ENCODE measurements around the gene TMEM215. TPM values are rescaled to one million over a fixed set of nuclear protein-coding genes. Genes with fewer than 3 reads are reported as not detected.

TMEM215 gene
- total RNA-seq, 1 experiment from 2014 or later, result 0.28 TPM

- H2BK20ac ChIP-seq (ENCODE audit: low read depth, low read length, poor library complexity, severe bottlenecking), result no peak overlapping the region
Measured at GRCh38 chr9:32801530-32801929, 18.2 kb downstream of the TMEM215 start.

More at GRCh38 chr9:32801530-32801929, 18.2 kb downstream of the TMEM215 start:
- Mint-ChIP-seq H3K9me3 (peaks cover 20 to 61% of the 10 kb centered on the region in 2 experiments), H3K4me3 (no peak overlapping the region), H3K27ac (no peak overlapping the region), H3K36me3 (ENCODE audit: insufficient read depth in 1 of 3, low read depth in 3 of 3) (peaks cover 2 to 4% (median 4%) of the 10 kb centered on the region in 3 experiments; a peak in 6 of 7 replicates), H3K4me1 (no peaks in the 10 kb centered on the region), H3K27me3 (ENCODE audit: low read depth) (peaks cover 10% of the 10 kb centered on the region)
- no peaks in the 10 kb centered on the region for H3K79me1 ChIP-seq (ENCODE audit: insufficient read depth, low read depth, low read length, poor library complexity, severe bottlenecking)
- peaks cover 8% of the 10 kb centered on the region for H3K9me3 ChIP-seq (ENCODE audit: control insufficient read depth, low read depth, low read length)
- H2BK15ac ChIP-seq (ENCODE audit: low read depth, low read length), result no peak overlapping the region
- no peak overlapping the region for H3K14ac ChIP-seq (ENCODE audit: insufficient read depth, low read length)
- no peak overlapping the region for H4K91ac ChIP-seq (ENCODE audit: insufficient read length, low read depth, low read length)
- DNase-seq, result no peak
- H3K23ac ChIP-seq (ENCODE audit: insufficient read length, low read depth, low read length), result no peak overlapping the region
- H3K4ac ChIP-seq (ENCODE audit: low read depth, low read length), result no peak overlapping the region
- no peak overlapping the region for H4K5ac ChIP-seq (ENCODE audit: insufficient read length, low read depth, low read length)
- H3K27ac ChIP-seq (ENCODE audit: insufficient read length, low read depth, low read length), result no peak overlapping the region
- H3K56ac ChIP-seq (ENCODE audit: insufficient read length, low read depth, low read length), result no peak overlapping the region
- H3K9ac ChIP-seq (ENCODE audit: extremely low read depth, insufficient read length, low read length), result no peak overlapping the region
- no peaks in the 10 kb centered on the region for H4K20me1 ChIP-seq (ENCODE audit: control insufficient read depth, insufficient read depth, insufficient read length)
- no peaks in the 10 kb centered on the region for H3K79me2 ChIP-seq (ENCODE audit: insufficient read depth, low read length)
- H2BK12ac ChIP-seq (ENCODE audit: insufficient read length, low read depth, low read length), result no peak overlapping the region
- H3K4me2 ChIP-seq (ENCODE audit: insufficient read depth, insufficient read length, low read length), result no peak overlapping the region
- no peaks in the 10 kb centered on the region for H3K27me3 ChIP-seq (ENCODE audit: insufficient read depth, low read length)
- TF ChIP-seq, protein P1, sequence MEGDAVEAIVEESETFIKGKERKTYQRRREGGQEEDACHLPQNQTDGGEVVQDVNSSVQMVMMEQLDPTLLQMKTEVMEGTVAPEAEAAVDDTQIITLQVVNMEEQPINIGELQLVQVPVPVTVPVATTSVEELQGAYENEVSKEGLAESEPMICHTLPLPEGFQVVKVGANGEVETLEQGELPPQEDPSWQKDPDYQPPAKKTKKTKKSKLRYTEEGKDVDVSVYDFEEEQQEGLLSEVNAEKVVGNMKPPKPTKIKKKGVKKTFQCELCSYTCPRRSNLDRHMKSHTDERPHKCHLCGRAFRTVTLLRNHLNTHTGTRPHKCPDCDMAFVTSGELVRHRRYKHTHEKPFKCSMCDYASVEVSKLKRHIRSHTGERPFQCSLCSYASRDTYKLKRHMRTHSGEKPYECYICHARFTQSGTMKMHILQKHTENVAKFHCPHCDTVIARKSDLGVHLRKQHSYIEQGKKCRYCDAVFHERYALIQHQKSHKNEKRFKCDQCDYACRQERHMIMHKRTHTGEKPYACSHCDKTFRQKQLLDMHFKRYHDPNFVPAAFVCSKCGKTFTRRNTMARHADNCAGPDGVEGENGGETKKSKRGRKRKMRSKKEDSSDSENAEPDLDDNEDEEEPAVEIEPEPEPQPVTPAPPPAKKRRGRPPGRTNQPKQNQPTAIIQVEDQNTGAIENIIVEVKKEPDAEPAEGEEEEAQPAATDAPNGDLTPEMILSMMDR (conservative IDR thresholded peaks at IDR 0.05), result no peak
- H3K23me2 ChIP-seq (ENCODE audit: insufficient read length, low read depth, low read length, poor library complexity, severe bottlenecking), result no peaks in the 10 kb centered on the region
- no peak overlapping the region for H3T11ph ChIP-seq (ENCODE audit: low read length)
- no peaks in the 10 kb centered on the region for H3K4me1 ChIP-seq (ENCODE audit: insufficient read depth, low read length)
- H2BK120ac ChIP-seq (ENCODE audit: low read depth, low read length, poor library complexity, severe bottlenecking), result no peak overlapping the region
- H4K8ac ChIP-seq (replicated peaks; ENCODE audit: insufficient read length, low read depth, low read length), result no peak overlapping the region
- H3K18ac ChIP-seq (ENCODE audit: insufficient read length, low read depth, low read length), result no peak overlapping the region
- H2AFZ ChIP-seq (ENCODE audit: low read length), result no peak overlapping the region
- no CpG with 5 or more reads among the region's 1 CpG for WGBS (ENCODE audit: extremely low coverage, insufficient read length, low lambda C conversion rate)
- H2BK5ac ChIP-seq (ENCODE audit: insufficient read length, low read length), result no peak overlapping the region
- no peak overlapping the region for H2AK5ac ChIP-seq (ENCODE audit: insufficient read length, low read length)
